Dermis blood vessel endothelial cell (primary cell): ENCODE results near the gene KATNAL1. TPM values are rescaled to one million over a fixed set of nuclear protein-coding genes. Genes with fewer than 3 reads are reported as not detected.

Experiments
- DNase-seq: peaks from one replicate; pipeline ENCODE4 v3.0.0; 2010
- total RNA-seq: library from RNA; depleted of rRNA; stranded (reverse); fragments of >200 nt; gene quantifications from 2 replicates; pipeline ENCODE4 v1.2.3, GENCODE V29; 2014

Gene KATNAL1
- total RNA-seq: 26.4 and 26.5 TPM in 2 replicates

DNA sequence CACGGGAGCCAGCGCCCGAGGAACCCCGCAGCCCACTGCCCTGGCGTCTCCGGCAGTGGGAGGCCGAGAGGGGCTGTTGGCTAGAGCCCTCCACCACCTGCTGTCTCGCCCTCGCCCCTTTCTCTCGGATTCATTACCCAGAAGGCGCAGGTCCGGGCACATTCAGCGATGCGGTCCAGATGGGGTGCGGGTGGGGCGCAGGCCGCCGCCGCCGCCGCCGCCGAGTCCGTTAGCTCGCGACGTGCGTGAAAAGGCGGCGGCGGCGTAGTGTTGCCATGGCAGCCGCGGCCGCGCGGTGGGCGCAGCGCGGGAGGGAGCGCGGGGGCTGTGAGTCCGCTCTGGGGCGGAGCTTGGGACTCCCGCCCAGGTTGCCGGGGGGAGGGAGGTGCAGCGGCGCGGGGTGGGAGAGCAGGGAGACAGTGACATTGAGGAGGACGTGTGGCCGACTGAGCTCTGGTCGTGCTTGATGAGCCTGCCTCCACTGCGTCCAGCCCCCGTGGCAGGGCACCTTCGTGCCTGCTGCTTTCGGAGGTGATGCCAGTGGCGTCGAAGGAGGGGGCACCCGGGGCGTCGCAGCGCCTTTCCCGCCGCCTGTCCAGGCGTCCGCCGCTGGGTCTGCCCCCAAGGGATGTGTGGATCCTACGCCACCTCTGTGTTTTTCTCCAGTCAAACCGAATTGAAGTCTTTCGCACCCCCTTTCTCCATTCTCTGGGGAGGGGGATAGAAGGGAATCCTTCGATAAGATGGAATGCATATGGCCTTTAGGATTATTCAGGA is at the start of gene KATNAL1:
KATNAL1 (minus strand) TSS at position 358 of the 777 bp plus-strand sequence. CDS start 23,774 bp downstream, outside the sequence.
- peak; percentile 78 for DNase-seq

DNA sequence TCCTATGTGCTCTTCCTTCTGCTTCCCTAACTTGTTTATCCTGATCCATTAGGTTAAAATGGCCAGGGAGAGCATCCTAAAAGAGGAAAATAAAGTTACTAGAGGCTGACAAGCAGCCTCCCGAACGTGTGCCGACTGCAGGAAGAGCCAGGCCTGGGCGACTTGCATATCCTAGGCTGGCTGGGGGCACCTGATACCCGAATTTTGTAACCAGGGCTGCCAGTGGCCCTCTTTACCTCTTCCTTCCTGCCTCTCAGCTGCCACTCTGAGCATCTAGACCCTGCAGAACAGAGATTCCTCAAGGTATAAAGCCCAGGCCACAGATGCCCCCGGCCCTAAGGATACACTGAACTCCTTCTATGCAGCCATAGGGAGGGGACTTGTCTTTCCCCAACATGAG is 48.5 kb upstream of the KATNAL1 start:
- DNase-seq: no peak

DNA sequence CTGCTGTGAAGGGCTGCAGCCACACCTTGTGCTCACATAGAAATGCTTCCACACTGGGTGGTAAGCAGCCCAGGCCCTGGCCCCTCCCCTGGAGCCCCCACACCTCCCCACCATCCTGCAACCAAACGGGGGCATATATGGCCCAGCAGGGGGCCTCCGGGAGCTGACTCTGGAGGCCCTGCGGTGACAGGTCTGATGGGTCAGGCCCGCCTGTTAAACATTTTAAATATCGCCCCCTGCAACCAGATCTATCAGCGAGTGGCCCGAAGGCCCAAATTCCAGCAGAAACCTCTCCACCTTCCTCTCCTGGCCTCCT is 48.0 kb upstream of the KATNAL1 start:
- peak; percentile 73 for DNase-seq

DNA sequence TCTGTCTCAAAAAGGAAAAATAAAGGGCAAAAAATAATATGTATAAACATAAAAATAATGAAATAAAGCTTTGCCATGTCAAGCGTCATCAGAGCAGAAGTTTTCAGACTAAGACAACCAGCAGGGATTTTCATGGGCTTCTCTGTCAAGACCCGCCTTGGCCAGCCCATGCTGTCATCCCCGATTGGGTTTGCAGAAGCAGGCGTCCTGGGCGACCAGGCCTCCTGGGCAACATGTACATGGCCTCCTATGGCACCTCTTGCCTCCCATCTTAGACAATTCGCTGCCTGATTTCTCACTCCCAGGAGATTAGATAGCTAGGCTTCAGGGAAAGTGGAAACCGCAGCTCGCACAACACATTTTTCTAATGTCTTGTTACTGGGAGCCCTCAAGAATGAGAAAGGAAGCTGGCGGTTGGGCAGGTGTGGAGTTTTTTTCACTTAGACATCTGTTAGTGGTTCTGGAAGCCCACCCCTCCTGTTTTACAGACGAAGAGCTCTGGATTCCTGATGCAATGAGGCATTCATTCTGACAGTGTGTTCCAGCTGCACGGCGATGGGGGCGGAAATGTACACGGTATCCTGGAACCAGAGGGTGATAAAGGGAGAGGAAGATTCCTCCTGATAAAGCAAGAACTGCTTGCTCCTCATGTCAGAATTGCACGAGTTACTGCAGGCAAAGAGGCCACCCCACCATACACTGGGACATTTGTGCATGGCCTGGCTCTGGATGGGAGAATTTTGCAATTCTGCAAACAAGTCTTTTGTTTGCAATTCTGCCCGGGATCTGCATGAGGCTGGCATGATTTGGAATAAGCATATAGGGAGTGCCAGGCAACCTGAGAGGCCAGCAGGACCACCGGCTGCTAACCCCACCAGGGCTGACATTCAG is 47.4 kb upstream of the KATNAL1 start:
- DNase-seq: no peak

DNA sequence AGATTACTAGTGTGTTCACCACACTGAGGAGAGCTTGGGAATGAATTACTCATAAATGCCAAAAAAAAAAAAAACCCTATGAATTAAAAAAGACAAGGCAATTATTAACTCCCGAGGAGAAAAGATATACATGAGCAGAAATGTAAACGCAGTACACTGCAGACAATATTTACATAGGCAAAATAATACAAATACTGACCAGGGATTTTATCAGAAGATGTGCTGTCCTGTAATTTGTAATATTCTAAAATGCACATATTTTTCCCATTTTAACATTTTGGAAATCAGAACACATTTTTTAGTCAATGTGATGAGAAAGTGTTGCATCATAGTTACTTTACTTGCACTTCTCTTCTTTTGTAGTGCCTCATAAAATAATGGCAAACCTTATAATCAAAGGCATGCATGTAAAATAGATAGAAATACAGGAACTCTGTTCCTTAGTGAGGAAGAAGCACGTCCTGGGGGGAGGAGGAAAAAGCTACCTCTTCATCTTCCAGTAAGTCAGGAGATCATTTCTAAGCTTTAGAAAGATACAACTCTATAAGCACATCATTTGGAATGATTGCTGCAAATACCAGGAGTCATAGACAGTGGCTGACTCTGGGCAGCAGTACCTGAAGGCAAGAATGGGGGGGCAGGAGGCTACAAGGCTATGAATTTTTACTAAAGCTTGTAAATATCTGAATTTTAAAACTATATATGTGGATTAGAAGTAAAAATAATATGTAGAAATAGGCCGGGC is 46.3 kb upstream of the KATNAL1 start:
- no peak for DNase-seq

DNA sequence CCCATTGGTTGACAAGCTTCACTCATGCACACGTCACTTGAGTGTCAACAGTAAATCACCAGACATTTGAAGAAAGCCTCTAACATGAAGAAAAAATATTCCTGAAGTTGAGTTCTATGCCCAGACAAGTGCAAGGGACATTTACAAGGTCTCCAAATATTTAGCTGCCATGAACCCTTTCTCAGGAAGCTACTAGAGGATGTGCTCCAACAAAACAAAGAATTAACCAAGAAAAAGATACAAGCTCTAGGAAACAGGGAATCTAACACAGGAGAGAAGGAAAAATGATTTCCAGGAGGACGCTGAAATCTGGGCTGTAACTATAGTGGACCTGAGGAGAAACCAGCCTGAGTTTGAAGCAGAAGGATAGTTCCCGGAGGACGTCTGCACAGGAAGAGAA is 45.7 kb upstream of the KATNAL1 start:
- DNase-seq: no peak

DNA sequence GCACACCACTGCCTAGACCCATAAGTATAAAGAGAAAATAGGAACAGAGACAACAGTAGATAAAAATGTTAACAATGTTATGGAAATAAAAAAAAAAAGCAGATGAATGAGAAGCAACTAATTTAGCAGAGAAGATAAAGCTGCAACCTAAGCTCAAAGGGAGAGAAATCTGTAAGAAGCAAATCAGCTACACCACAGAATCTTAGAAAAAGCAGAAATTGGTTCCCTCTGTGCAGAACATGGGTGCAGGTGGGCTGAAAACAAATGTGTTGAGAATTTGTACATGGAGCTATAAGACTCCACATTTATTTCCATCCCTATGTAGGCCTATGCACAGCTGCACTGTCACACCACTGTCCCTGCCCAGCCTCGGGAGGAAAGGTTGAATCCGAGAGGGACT is 44.8 kb upstream of the KATNAL1 start:
- no peak for DNase-seq

DNA sequence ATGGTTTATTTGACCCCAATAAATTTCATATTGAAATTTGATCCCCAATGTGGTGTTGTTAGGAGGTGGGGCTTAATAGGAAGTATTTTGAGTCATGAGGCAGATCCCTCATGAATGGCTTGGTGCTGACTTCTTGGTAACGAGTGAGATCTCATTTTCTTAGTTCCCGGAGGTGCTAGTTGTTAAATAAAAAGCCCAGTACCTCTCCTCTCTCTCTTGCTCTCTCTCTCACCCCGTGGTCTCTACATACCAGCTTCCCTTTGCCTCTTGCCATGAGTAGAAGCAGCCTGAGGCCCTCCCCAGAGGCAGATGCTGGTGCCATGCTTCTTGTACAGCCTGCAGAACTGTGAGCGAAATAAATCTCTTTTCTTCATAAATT is 39.4 kb upstream of the KATNAL1 start:
- no peak for DNase-seq

DNA sequence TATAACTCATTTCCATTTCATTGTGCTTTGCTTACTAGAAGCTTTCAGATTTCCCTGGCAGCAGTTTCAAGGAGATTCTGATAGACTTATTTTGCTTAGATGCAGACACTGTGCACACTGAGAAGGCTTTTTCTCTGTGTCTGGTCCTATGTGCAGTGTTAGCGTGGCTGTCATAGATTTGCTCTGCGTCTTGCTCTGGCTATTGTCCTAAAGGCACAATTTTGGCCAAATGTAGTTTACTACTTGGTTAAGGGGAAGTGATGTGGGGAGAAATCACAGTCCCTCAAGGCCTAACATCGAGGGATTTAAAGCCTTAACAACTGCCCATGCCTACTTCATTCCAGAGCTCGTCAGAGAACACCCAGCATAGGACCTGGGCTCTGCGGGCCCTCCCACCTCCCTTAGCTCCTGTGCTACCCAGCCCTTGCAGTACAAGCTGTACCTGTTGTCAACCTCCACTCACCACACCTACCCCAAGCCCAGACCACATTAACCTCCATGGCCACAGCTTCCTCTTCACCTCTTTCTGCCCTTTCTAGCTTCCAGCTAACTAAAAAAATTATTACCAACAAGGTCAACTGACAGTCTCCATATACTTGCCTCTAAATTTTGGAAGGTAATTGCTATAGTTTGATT is 38.9 kb upstream of the KATNAL1 start:
- no peak for DNase-seq

DNA sequence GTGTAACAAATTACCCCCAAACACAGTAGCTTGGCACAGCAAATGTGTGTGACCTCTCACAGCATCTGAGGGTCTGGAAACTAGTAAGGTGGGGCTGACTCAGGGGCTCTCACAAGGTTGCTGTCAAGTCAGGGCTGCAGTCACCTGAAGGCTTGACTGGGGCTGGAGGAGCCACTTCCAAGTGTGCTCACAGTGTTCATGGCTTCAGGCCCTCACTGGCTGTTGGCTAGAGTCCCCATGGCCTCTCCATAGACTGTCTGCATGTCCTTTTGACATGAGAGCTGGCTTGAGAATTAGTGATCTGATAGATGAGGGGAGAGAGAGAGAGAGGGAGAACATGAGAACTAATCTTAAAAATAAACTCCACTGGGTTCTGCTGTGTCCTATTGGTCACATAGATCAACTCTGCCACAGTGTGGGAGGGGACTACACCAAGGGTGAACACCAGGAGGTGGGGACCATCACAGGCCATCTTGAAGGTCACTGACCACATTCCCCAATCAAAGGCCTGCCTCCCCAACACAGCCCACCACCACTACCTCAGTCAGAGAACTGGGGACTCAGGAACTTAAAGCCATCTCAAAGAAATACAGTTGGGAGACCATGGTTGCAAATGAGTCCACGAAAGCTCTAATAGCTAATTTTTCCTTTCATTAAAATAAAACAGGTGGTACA is 38.2 kb upstream of the KATNAL1 start:
- DNase-seq: no peak

DNA sequence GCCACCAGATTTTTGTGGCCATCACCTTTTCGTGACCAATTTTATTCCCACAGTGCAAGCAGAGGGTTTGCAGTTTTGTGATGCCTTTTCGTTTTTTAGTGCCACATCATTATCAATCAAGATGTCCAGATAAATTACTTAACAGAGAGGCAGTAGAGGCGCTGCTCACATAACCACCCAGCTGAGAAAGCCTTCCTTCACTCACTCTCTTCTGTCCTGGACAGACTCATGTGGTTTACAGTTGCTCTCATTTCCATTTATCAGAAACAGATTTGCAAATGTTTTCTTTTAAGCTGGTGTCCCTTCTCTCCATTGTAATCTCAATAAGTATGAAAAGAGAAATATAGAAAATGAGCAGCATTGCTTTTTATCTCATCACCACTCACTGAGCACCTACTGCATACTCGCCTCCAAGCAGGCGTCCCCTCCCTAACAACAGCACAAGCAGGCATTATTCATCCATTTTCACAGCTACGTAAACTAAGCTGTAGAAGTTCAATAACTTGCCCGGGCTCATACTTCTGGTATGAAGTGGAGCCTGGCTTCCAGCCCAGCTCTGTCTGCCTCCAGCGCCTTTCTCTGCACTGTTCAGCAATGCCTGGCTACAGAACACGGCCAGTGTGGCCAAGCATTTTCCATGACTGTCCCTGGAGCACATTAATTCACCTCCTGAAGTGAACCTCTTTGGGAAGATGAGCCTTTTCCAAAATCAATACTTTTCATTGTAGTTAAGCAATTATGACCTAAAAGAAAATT is 34.6 kb upstream of the KATNAL1 start:
- DNase-seq: peak; percentile 66

DNA sequence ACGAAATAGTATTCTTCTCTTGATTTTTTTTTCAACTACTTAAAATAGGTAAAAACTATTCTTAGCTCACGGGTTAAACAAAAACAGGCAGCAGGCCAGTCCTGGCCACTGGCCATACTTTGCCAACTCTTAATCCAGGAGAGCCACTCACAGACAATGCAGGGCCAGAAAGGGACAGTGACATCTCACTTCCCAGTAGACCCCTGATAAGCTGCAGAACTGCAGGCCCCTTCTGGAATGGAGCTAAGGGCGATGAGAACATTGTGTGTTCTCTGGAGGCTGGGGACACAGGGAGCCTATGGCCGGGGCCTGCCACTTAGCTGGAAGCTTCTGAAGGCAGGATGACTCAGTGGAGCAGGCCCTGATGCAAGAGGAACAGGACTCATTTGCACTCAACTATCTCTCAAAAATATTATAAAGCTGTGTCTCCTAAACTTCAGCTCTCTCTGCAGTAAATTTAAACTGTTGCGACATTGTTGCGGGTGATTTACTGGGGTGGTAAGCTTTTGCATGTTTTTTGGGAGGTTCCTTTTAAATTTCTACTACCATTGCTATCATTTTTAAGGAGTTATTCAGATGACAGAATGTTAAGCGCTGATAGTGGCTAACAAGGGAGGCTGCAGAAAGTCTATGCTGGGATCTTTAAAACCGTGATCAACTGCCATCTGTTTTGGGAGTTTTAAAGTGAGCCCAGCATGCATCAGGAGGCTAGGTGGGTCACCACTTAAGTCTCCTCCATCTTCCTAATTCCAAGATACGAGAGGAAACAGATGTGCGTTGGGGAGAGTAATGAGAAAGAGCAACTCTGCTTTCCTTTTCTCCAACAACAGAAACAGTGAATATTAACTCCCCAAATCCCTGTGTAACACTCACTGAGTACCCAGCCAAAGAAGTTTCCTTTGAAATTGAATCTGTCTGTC is 33.2 kb upstream of the KATNAL1 start:
- DNase-seq: no peak

DNA sequence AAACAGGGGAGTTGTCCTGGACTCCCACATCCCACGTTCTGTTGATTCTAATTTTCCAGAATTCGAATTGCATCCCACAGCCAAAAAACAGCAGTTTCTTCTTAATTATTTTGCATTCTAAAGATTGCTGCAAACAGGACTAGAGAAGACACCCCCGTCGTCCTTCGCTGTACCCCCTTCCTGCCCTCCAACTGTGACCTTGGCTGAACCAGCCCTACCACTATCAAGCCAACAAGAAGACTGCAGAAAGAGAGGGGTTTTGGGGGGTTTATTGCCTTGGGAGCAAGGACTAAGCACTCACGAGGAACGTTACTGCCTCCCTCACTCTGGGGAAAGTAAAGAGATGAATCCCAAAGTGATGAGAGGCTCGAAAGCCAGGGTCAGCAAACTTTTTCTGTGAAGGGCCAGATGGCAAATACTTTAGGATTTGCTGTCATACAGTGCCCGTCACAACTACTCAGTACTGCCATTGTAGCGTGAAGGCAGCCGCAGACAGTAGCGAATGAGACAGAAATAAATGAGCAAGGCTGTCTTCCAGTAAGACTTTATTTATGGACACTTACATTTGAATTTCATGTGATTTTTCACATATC is 32.5 kb upstream of the KATNAL1 start:
- no peak for DNase-seq

DNA sequence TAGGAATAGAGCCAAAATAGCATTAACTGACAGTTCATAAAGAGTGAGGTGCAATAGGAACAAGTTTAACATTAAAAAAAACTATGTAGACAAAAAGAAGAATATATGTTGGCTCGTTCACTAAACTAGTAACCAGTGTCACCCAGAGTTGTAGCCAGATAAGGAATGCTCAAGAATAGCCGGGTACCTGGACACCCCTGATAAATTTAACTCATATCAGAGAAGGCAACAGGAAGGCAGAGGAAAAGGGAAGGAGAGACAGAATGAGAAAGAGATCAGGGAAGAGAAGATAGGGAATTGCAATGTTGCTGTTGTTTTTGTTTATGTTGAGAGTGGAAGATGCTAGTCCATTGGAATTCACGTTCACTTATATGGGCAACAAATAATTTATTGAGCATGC is 31.6 kb upstream of the KATNAL1 start:
- DNase-seq: no peak

DNA sequence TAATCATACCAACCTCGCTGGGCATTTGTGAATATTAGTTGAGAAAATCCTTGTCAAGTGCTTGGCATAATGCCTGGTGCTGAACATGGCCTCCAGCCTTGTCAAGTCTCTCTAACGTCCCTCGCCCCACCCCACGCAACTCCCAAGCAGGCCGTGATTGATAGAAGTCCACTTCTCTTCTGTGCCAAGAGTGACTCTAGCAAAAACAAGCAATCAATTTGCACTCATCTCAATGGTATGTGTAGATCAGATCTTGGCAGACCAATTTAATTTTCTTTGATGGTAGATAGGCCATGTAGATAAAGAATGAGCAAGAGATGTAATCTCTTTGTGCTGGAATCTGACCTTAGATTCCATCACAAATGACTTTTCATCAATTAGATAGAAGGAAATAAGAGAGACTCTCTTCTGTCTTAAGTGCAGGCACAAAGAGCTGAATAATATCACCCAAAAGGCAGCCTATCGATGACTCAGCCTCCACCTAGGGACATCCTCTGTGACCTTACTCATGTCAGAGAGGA is 31.0 kb upstream of the KATNAL1 start:
- DNase-seq: no peak

DNA sequence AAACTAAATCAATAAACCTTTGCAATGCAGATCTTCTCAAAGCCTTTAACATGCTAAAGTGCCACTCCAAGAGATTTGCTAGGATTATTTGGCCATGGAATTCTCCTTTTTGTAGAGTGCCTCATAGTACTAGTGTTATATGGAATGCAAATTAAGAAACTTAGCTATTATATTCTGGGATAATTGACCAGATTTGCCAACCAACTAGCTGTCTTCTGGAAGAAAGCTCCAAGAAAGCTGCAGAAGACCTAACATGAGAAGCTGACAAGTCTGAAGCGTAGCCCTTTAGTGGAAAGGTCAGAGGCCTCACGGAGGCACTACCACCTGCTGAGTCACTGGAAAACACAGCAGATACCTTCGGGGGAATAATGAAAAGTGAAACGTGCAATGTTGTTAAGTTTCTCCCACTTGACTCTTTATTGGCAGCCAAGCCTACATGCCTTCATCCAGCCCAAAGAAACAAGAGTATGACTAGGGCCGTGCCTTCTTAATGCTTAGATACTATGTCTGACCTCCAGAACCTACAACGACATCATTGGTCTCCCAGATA is 29.8 kb upstream of the KATNAL1 start:
- DNase-seq: no peak

DNA sequence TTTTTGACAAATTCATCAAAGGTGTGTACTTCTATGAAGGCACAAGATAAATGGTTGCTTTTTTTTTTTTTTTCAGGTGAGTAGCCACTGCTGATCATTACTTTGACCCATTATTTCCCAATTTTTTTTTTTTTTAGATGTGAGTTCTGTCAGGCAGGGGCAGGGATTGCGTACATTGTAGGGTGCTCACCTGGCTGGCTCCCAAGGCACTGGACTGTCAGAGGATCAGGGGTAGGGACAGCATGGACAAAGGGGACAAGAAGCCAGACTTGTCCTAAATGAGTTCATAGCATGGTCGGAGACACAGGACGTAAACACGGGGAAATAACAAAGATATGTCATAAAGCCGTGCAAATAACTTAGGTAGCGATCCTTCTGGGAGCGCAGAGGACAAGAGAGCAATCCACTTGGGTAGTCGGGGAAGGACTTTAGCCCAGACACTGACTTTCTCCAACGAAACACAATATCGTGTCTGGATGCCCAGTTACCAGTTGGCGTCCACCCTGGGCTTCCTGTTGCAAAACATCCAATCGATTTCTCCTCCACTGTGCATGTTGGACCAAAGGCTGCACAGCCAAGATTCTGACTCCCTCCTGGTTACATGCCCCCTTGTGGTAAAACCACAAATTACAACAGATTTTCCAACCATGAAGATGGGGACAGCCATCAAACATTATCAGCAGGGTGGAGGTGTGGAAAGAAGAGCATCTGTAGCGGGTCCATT is 27.5 kb upstream of the KATNAL1 start:
- DNase-seq: peak; percentile 72

DNA sequence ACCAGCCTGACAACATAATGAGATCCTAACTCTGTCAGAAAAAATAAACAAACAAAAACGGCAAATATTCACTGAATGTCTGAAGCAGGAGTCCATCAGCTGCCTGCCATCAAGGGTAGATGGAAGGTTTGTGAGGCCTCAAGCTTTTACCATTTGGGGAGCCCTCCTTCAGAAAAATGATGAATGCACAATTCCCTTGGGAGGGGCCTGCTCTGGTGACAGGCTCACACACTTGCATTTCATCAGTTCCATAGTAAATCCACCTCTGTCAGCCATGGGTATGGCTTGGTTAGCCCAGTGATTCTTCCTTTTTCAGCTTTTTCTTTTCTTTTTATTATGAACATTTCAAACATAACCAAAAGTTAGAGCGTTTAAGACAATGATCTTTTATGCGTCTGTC is 26.3 kb upstream of the KATNAL1 start:
- DNase-seq: no peak
